AG20443 (cell line): ENCODE results near the gene DNAJC3.
"Not testable (repeated sequence)": the region's sequence is repeated elsewhere in the genome, so short reads cannot be mapped to it uniquely, and the experiment has no call there.

ENCODE experiments used
- DNase-seq: peaks from one replicate; pipeline ENCODE4 v3.0.0; 2012; ENCODE audit warnings: low spot score, mixed read lengths

DNAJC3 gene

GRCh38 chr13:95716231-95716630 lies 39.3 kb downstream of the DNAJC3 start:
- no peak for DNase-seq

GRCh38 chr13:95722241-95722640 lies 45.3 kb downstream of the DNAJC3 start:
- DNase-seq, result no peak

GRCh38 chr13:95723438-95723837 lies 46.5 kb downstream of the DNAJC3 start:
- no peak for DNase-seq

- no peak for DNase-seq
These were observed 47.3 kb downstream of the DNAJC3 start for GRCh38 chr13:95724252-95724651.

GRCh38 chr13:95726876-95727275 lies 49.9 kb downstream of the DNAJC3 start:
- DNase-seq, result no peak

- DNase-seq, result no peak
These were observed 52.0 kb downstream of the DNAJC3 start for GRCh38 chr13:95728957-95729356.

- DNase-seq, result no peak
These were observed 57.2 kb downstream of the DNAJC3 start for GRCh38 chr13:95734124-95734523.

GRCh38 chr13:95740071-95740978 lies 63.4 kb downstream of the DNAJC3 start:
- DNase-seq, result not testable (repeated sequence)

GRCh38 chr13:95740979-95741320 lies 64.0 kb downstream of the DNAJC3 start:
- DNase-seq, result no peak

GRCh38 chr13:95741584-95742563 lies 64.9 kb downstream of the DNAJC3 start:
- DNase-seq, result no peak

- no peak for DNase-seq
These were observed 66.3 kb downstream of the DNAJC3 start for GRCh38 chr13:95743192-95743591.

- DNase-seq, result no peak
These were observed 68.3 kb downstream of the DNAJC3 start for GRCh38 chr13:95745289-95745688.

- DNase-seq, result no peak
These were observed 68.8 kb downstream of the DNAJC3 start for GRCh38 chr13:95745752-95746151.

GRCh38 chr13:95749545-95749944 lies 72.6 kb downstream of the DNAJC3 start:
- DNase-seq, result no peak

GRCh38 chr13:95752677-95753076 lies 75.7 kb downstream of the DNAJC3 start:
- DNase-seq, result no peak

GRCh38 chr13:95754069-95754468 lies 77.1 kb downstream of the DNAJC3 start:
- DNase-seq, result no peak

GRCh38 chr13:95756072-95756471 lies 79.1 kb downstream of the DNAJC3 start:
- DNase-seq, result no peak

- DNase-seq, result not testable (repeated sequence)
These were observed 85.7 kb downstream of the DNAJC3 start for GRCh38 chr13:95762626-95763025.

GRCh38 chr13:95763601-95764000 lies 86.7 kb downstream of the DNAJC3 start:
- DNase-seq, result no peak

- DNase-seq, result no peak
These were observed 95.0 kb downstream of the DNAJC3 start for GRCh38 chr13:95771905-95772304.

- no peak for DNase-seq
These were observed 102.6 kb downstream of the DNAJC3 start for GRCh38 chr13:95779522-95779921.

GRCh38 chr13:95781016-95781415 lies 104.1 kb downstream of the DNAJC3 start:
- DNase-seq, result no peak

- not testable (repeated sequence) for DNase-seq
These were observed 105.0 kb downstream of the DNAJC3 start for GRCh38 chr13:95781940-95782339.
